ENCODE results near the gene OLFML1.

The OLFML1 gene

DNA sequence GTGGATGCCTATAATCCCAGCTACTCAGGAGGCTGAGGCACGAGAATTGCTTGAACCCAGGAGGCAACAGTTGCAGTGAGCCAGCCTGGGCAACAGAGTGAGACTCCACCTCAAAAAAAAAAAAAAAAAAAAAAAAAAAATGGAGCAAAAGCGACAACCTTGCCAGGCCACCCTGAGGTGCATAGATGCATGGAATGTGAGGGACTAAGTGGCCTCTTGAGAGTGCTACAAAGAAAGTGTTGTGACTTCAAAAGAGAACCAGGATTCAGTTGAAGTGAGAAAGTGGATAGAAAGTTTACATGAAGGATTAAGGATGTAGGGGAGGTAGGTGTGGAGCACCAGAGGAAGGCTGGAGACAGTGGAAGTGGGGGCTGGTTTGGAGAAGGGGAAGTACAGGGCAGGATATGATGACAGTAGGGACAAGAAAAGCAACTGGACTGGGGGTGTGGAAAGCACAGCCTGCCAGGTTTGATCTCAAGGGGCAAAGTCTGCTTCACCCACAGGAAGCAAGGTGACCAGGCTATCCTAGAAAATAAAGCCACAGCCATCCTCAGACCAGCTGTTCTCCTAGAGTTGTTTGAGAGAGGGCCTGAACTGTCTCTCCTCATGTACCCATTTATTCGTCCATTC, 36.0 kb upstream of the OLFML1 start:
- Histone ChIP-seq H3K4me1 (ENCODE audit: control insufficient read depth, insufficient read depth, low read length) (no peaks in the 10 kb centered on the region), H3K9me3 (ENCODE audit: control insufficient read depth, insufficient read depth, low read depth, low read length) (no peaks in the 10 kb centered on the region), H3K4me3 (ENCODE audit: low read depth, low read length) (no peak overlapping the region), H3K36me3 (ENCODE audit: control insufficient read depth in 2 of 2, insufficient read depth in 1 of 2, low read length in 2 of 2) (peaks cover 0 to 24% of the 10 kb centered on the region in 2 experiments; a peak in 1 of 3 replicates), H3K27ac (ENCODE audit: extremely low read depth, low read depth, low read length) (no peak overlapping the region)
- POLR2A ChIA-PET = no interaction called here
- TF ChIP-seq ZNF248 (tag by site-specific recombination; IDR thresholded peaks at IDR 0.05) (no peak), KLF10 (tag by site-specific recombination; IDR thresholded peaks at IDR 0.05) (no peak), ZNF221 (tag by site-specific recombination; IDR thresholded peaks at IDR 0.05; ENCODE audit: borderline replicate concordance) (no peak), ZNF354C (tag by site-specific recombination; IDR thresholded peaks at IDR 0.05; ENCODE audit: borderline replicate concordance, low read depth) (no peak), ZNF571 (tag by site-specific recombination; IDR thresholded peaks at IDR 0.05) (no peak), ZNF391 (tag by site-specific recombination; IDR thresholded peaks at IDR 0.05; ENCODE audit: borderline replicate concordance, low read depth) (no peak), ZBTB8A (tag by site-specific recombination; IDR thresholded peaks at IDR 0.05) (no peak), ZNF645 (tag by site-specific recombination; IDR thresholded peaks at IDR 0.05) (no peak), ZNF114 (tag by site-specific recombination; IDR thresholded peaks at IDR 0.05) (no peak), ZBTB17 (tag by site-specific recombination; IDR thresholded peaks at IDR 0.05) (no peak), ZNF791 (tag by site-specific recombination; IDR thresholded peaks at IDR 0.05) (no peak), MZF1 (tag by site-specific recombination; IDR thresholded peaks at IDR 0.05; ENCODE audit: borderline replicate concordance) (no peak), ZNF302 (tag by site-specific recombination; IDR thresholded peaks at IDR 0.05; ENCODE audit: low read depth) (no peak), ZNF473 (tag by site-specific recombination; IDR thresholded peaks at IDR 0.05) (no peak), ZNF701 (tag by site-specific recombination; IDR thresholded peaks at IDR 0.05) (no peak), ZNF404 (tag by site-specific recombination; IDR thresholded peaks at IDR 0.05) (no peak)
- TF ChIP-seq, protein P1, sequence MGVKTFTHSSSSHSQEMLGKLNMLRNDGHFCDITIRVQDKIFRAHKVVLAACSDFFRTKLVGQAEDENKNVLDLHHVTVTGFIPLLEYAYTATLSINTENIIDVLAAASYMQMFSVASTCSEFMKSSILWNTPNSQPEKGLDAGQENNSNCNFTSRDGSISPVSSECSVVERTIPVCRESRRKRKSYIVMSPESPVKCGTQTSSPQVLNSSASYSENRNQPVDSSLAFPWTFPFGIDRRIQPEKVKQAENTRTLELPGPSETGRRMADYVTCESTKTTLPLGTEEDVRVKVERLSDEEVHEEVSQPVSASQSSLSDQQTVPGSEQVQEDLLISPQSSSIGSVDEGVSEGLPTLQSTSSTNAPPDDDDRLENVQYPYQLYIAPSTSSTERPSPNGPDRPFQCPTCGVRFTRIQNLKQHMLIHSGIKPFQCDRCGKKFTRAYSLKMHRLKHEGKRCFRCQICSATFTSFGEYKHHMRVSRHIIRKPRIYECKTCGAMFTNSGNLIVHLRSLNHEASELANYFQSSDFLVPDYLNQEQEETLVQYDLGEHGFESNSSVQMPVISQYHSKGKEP (tag by site-specific recombination; IDR thresholded peaks at IDR 0.05) = no peak
- TF ChIP-seq, protein P2, sequence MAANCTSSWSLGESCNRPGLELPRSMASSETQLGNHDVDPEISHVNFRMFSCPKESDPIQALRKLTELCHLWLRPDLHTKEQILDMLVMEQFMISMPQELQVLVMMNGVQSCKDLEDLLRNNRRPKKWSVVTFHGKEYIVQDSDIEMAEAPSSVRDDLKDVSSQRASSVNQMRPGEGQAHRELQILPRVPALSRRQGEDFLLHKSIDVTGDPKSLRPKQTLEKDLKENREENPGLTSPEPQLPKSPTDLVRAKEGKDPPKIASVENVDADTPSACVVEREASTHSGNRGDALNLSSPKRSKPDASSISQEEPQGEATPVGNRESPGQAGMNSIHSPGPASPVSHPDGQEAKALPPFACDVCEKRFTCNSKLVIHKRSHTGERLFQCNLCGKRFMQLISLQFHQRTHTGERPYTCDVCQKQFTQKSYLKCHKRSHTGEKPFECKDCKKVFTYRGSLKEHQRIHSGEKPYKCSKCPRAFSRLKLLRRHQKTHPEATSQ (tag by site-specific recombination; IDR thresholded peaks at IDR 0.05) = no peak
- TF ChIP-seq, protein P3, sequence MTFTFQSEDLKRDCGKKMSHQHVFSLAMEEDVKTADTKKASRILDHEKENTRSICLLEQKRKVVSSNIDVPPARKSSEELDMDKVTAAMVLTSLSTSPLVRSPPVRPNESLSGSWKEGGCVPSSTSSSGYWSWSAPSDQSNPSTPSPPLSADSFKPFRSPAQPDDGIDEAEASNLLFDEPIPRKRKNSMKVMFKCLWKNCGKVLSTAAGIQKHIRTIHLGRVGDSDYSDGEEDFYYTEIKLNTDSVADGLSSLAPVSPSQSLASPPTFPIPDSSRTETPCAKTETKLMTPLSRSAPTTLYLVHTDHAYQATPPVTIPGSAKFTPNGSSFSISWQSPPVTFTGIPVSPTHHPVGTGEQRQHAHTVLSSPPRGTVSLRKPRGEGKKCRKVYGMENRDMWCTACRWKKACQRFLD (tag by site-specific recombination; IDR thresholded peaks at IDR 0.05) = no peak
- TF ChIP-seq, protein P4, sequence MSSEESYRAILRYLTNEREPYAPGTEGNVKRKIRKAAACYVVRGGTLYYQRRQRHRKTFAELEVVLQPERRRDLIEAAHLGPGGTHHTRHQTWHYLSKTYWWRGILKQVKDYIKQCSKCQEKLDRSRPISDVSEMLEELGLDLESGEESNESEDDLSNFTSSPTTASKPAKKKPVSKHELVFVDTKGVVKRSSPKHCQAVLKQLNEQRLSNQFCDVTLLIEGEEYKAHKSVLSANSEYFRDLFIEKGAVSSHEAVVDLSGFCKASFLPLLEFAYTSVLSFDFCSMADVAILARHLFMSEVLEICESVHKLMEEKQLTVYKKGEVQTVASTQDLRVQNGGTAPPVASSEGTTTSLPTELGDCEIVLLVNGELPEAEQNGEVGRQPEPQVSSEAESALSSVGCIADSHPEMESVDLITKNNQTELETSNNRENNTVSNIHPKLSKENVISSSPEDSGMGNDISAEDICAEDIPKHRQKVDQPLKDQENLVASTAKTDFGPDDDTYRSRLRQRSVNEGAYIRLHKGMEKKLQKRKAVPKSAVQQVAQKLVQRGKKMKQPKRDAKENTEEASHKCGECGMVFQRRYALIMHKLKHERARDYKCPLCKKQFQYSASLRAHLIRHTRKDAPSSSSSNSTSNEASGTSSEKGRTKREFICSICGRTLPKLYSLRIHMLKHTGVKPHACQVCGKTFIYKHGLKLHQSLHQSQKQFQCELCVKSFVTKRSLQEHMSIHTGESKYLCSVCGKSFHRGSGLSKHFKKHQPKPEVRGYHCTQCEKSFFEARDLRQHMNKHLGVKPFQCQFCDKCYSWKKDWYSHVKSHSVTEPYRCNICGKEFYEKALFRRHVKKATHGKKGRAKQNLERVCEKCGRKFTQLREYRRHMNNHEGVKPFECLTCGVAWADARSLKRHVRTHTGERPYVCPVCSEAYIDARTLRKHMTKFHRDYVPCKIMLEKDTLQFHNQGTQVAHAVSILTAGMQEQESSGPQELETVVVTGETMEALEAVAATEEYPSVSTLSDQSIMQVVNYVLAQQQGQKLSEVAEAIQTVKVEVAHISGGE (tag by site-specific recombination; conservative IDR thresholded peaks at IDR 0.05; ENCODE audit: low read depth) = no peak
- CTCF ChIA-PET = interaction anchor here (0.6 to 1.4 kb wide), 2 partner anchors 21 to 217 kb away, joined by 3 to 8 read pairs; no protein-coding TSS in a partner anchor

Measured in HEK293 (cell line).